ENCODE results near the gene SPARC. TPM values are rescaled to one million over a fixed set of nuclear protein-coding genes. Genes with fewer than 3 reads are reported as not detected.

SPARC gene
- total and polyA plus RNA-seq, 4 donors: 145 to 1,186 (median 918) TPM

- Histone ChIP-seq H3K27ac (ENCODE audit: low read depth in 1 of 2, low read length in 1 of 2) (no peak overlapping the region), H3K9ac (ENCODE audit: insufficient read depth in 1 of 2, low read length in 2 of 2) (no peak overlapping the region), H3K9me3 (ENCODE audit: control insufficient read depth in 4 of 4, insufficient read depth in 3 of 4, low read length in 3 of 4) (no peaks in the 10 kb centered on the region), H3K4me1 (ENCODE audit: control insufficient read depth in 5 of 5, insufficient read depth in 5 of 5, low read length in 5 of 5) (no peaks in the 10 kb centered on the region), H3K27me3 (ENCODE audit: control insufficient read depth in 3 of 3, insufficient read depth in 3 of 3, low read length in 2 of 3) (peaks cover 0 to 4% (median 2%) of the 10 kb centered on the region in 3 donors), H3K4me3 (no peak overlapping the region), H3K36me3 (ENCODE audit: control insufficient read depth in 4 of 4, insufficient read depth in 4 of 4, low read length in 4 of 4) (no peaks in the 10 kb centered on the region)
- 13 to 29% methylated on average over 8 of the region's 8 CpGs for WGBS, 2 donors
- DNase-seq (no peak), ATAC-seq (ENCODE audit: insufficient read depth, low FRiP score) (no peak)
- TF ChIP-seq CTCF (IDR thresholded peaks at IDR 0.05; ENCODE audit: control extremely low read depth, extremely low read depth): no peak
These were observed 73.9 kb downstream of the SPARC start for GRCh38 chr5:151612689-151613427.

- Histone ChIP-seq H3K27me3 (ENCODE audit: control insufficient read depth in 3 of 3, insufficient read depth in 3 of 3, low read length in 2 of 3) (peaks cover 0 to 4% (median 2%) of the 10 kb centered on the region in 3 donors), H3K4me1 (ENCODE audit: control insufficient read depth in 5 of 5, insufficient read depth in 5 of 5, low read length in 5 of 5) (no peaks in the 10 kb centered on the region), H3K9me3 (ENCODE audit: control insufficient read depth in 4 of 4, insufficient read depth in 3 of 4, low read length in 3 of 4) (no peaks in the 10 kb centered on the region), H3K4me3 (no peak overlapping the region), H3K36me3 (ENCODE audit: control insufficient read depth in 4 of 4, insufficient read depth in 4 of 4, low read length in 4 of 4) (no peaks in the 10 kb centered on the region), H3K9ac (ENCODE audit: insufficient read depth in 1 of 2, low read length in 2 of 2) (no peak overlapping the region), H3K27ac (ENCODE audit: low read depth in 1 of 2, low read length in 1 of 2) (no peak overlapping the region)
- no peak for DNase-seq
- TF ChIP-seq CTCF (IDR thresholded peaks at IDR 0.05; ENCODE audit: control extremely low read depth, extremely low read depth): no peak
- 93 to 96% methylated on average over 8 of the region's 8 CpGs for WGBS, 2 donors
- ATAC-seq (ENCODE audit: insufficient read depth, low FRiP score): no peak
These were observed 75.5 kb downstream of the SPARC start for GRCh38 chr5:151611127-151611775.

Small RNA genes lying within 50 kb of the gene (small RNA-seq; reads per million reads assigned to genes)
- not detected for gene RN7SKP232 (ENCODE audit: low replicate concordance)

Other genes starting within 250 kb of the SPARC start
- 10 to 100 TPM in 1 of 2 donors, 1 to 10 TPM in 1; 5.7 to 22.0 TPM for gene SLC36A1, start 239.3 kb downstream of the SPARC start, total RNA-seq
- gene SLC36A1, start 239.3 kb downstream of the SPARC start, polyA plus RNA-seq: 10 to 100 TPM in 1 of 2 donors, 1 to 10 TPM in 1; 2.0 to 14.1 TPM
- gene FAT2, start 95.6 kb downstream of the SPARC start, total RNA-seq: 1 to 10 TPM in 1 of 2 donors, under 1 TPM in 1; 0.57 to 3.1 TPM
- gene FAT2, start 95.6 kb downstream of the SPARC start, polyA plus RNA-seq: under 1 TPM; 0.24 to 0.78 TPM
- 10 to 100 TPM; 65.1 to 96.8 TPM for gene ATOX1, start 71.7 kb upstream of the SPARC start, total RNA-seq
- 100 to 1,000 TPM; 145 to 225 TPM for gene ATOX1, start 71.7 kb upstream of the SPARC start, polyA plus RNA-seq
- gene G3BP1, start 85.0 kb upstream of the SPARC start, total RNA-seq: 100 to 1,000 TPM; 134 to 171 TPM
- gene G3BP1, start 85.0 kb upstream of the SPARC start, polyA plus RNA-seq: 10 to 100 TPM; 19.1 to 40.5 TPM
- not detected for gene GLRA1, start 237.9 kb upstream of the SPARC start, total RNA-seq
- not detected for gene GLRA1, start 237.9 kb upstream of the SPARC start, polyA plus RNA-seq

Measured in lung (tissue), 13 donors.